Panc1 (cell line): ENCODE results near the gene ZNF648. TPM values are rescaled to one million over a fixed set of nuclear protein-coding genes. Genes with fewer than 3 reads are reported as not detected.
"Not testable (repeated sequence)": the region's sequence is repeated elsewhere in the genome, so short reads cannot be mapped to it uniquely, and the experiment has no call there.

Experiments
- ATAC-seq: fragments of 200-7000 bp; cut with Tn5 transposase; 2 replicates; pipeline ENCODE4 v1.9.1; 2020; ENCODE audit warnings: mild to moderate bottlenecking, moderate library complexity
- BruUV-seq: library from RNA; stranded (reverse); fragments of 400-500 nt; replicated peaks from 2 replicates; lab custom pipeline; 2021; lab: Mats Ljungman, UMichigan
- CTCF ChIA-PET: fragments of 300-600 bp; sonication (Branson Sonifier 250); formaldehyde crosslinking; loops from one replicate; lab custom pipeline; 2022; ENCODE audit warnings: antibody characterized with exemption; lab: Charles Lee
- POLR2A ChIA-PET: fragments of 300-600 bp; sonication (Branson Sonifier 250); formaldehyde crosslinking; loops from one replicate; lab custom pipeline; 2022; ENCODE audit warnings: antibody characterized with exemption; lab: Charles Lee
- DNase-seq: peaks from one replicate; pipeline ENCODE4 v3.0.0-alpha.2; 2010; ENCODE audit warnings: low read depth, low spot score
- H3K27ac ChIP-seq: 2 replicates; pipeline ENCODE4 v1.5.1; 2011; ENCODE audit warnings: mild to moderate bottlenecking, low read length, inconsistent platforms
- H3K27me3 ChIP-seq: fragments of 200-500 bp; sonication (Bioruptor generic); 2 replicates; pipeline ENCODE4 v1.6.0; 2014; ENCODE audit warnings: low read length, inconsistent platforms; ENCODE audit not compliant: control insufficient read depth, insufficient read depth
- H3K36me3 ChIP-seq: fragments of 200-500 bp; sonication (Bioruptor generic); 2 replicates; pipeline ENCODE4 v1.5.1; 2014; ENCODE audit warnings: inconsistent platforms, mild to moderate bottlenecking, low read length, moderate library complexity; ENCODE audit not compliant: control insufficient read depth, insufficient read depth
- H3K4me1 ChIP-seq: 2 replicates; pipeline ENCODE4 v1.5.1; 2011; ENCODE audit warnings: inconsistent platforms, mild to moderate bottlenecking, low read length, moderate library complexity; ENCODE audit not compliant: control insufficient read depth, insufficient read depth
- H3K4me3 ChIP-seq, 2 experiments: 2 replicates each; pipeline ENCODE4 v1.5.1; 2011 to 2012; ENCODE audit warnings: low read depth in 2 of 2, low read length in 2 of 2, mild to moderate bottlenecking in 2 of 2, inconsistent platforms in 1 of 2, moderate library complexity in 1 of 2
- H3K9me3 ChIP-seq: fragments of 200-500 bp; sonication (Bioruptor generic); 2 replicates; pipeline ENCODE4 v1.5.1; 2014; ENCODE audit warnings: low read depth, mild to moderate bottlenecking, inconsistent platforms, low read length, moderate library complexity; ENCODE audit not compliant: control insufficient read depth, insufficient read depth
- POLR2AphosphoS5 ChIP-seq: IDR thresholded peaks from 2 replicates; pipeline ENCODE4 v1.6.1; 2012; ENCODE audit warnings: mild to moderate bottlenecking, low read depth, low read length, moderate library complexity
- SIN3A ChIP-seq: IDR thresholded peaks from 2 replicates; pipeline ENCODE4 v1.6.1; 2012; ENCODE audit warnings: low read depth, mild to moderate bottlenecking, low read length, moderate library complexity, borderline replicate concordance; ENCODE audit not compliant: insufficient read depth
- TCF7L2 ChIP-seq: IDR thresholded peaks from 2 replicates; pipeline ENCODE4 v1.6.1; 2011; ENCODE audit warnings: mild to moderate bottlenecking, low read depth, low read length, inconsistent platforms
- in situ Hi-C: cut with HindIII; loops from 2 replicates; pipeline ENCODE4 v1.10.0; 2016; ENCODE audit warnings: low sequenced_read_pairs, low pct_unique_long_range_greater_than_20kb
- intact Hi-C: fragments of 100-400 bp; cut with micrococcal nuclease; formaldehyde crosslinking; loops from one replicate; pipeline ENCODE4 v1.10.0; 2022; ENCODE audit not compliant: unreplicated experiment
- total RNA-seq: library from RNA; stranded (reverse); gene quantifications from one replicate; pipeline ENCODE4 v1.2.1, GENCODE V29; 2021; ENCODE audit not compliant: unreplicated experiment
- TF ChIP-seq, protein P1 (sequence below): fragments of 450-650 bp; IDR thresholded peaks from 2 replicates; pipeline ENCODE4 v1.5.1; 2017; ENCODE audit warnings: mild to moderate bottlenecking
- TF ChIP-seq, protein P2 (sequence below), 2 experiments: IDR thresholded peaks; 2 replicates each; pipeline ENCODE4 v1.6.1; 2011 to 2012; ENCODE audit warnings: low read depth in 2 of 2, control low read depth in 1 of 2, low read length in 1 of 2, mild to moderate bottlenecking in 1 of 2, moderate library complexity in 1 of 2; ENCODE audit not compliant: insufficient read depth in 1 of 2

The ZNF648 gene
- total RNA-seq, 1 experiment from 2014 or later: not detected

DNA sequence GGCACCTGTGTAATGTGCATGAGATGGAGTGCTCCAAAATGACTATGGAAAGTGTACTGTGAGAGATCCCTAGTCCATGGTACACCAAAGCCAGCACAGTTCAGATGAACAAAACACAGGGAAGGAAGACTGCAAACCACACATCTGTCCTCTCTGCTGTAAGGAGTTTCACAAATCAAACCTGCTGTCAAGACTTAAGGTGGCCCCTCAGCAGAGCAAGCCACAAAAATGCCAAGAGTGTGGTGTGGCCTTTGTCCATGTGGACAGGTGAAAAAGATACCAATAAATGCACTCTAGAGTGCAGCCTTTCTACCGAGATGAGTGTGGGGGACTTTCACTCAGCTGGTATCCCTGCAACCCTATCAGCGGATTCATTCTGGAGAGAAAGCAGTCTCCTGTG, 12.9 kb downstream of the ZNF648 start:
- CTCF ChIA-PET: no interaction called here
- Histone ChIP-seq H3K4me1 (no peaks in the 10 kb centered on the region), H3K9me3 (no peaks in the 10 kb centered on the region), H3K27ac (no peak overlapping the region), H3K4me3 (no peak overlapping the region), H3K36me3 (no peaks in the 10 kb centered on the region), H3K27me3 (no peaks in the 10 kb centered on the region)
- TF ChIP-seq, protein P1, sequence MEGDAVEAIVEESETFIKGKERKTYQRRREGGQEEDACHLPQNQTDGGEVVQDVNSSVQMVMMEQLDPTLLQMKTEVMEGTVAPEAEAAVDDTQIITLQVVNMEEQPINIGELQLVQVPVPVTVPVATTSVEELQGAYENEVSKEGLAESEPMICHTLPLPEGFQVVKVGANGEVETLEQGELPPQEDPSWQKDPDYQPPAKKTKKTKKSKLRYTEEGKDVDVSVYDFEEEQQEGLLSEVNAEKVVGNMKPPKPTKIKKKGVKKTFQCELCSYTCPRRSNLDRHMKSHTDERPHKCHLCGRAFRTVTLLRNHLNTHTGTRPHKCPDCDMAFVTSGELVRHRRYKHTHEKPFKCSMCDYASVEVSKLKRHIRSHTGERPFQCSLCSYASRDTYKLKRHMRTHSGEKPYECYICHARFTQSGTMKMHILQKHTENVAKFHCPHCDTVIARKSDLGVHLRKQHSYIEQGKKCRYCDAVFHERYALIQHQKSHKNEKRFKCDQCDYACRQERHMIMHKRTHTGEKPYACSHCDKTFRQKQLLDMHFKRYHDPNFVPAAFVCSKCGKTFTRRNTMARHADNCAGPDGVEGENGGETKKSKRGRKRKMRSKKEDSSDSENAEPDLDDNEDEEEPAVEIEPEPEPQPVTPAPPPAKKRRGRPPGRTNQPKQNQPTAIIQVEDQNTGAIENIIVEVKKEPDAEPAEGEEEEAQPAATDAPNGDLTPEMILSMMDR: no peak
- TF ChIP-seq SIN3A: no peak
- TF ChIP-seq, protein P2, sequence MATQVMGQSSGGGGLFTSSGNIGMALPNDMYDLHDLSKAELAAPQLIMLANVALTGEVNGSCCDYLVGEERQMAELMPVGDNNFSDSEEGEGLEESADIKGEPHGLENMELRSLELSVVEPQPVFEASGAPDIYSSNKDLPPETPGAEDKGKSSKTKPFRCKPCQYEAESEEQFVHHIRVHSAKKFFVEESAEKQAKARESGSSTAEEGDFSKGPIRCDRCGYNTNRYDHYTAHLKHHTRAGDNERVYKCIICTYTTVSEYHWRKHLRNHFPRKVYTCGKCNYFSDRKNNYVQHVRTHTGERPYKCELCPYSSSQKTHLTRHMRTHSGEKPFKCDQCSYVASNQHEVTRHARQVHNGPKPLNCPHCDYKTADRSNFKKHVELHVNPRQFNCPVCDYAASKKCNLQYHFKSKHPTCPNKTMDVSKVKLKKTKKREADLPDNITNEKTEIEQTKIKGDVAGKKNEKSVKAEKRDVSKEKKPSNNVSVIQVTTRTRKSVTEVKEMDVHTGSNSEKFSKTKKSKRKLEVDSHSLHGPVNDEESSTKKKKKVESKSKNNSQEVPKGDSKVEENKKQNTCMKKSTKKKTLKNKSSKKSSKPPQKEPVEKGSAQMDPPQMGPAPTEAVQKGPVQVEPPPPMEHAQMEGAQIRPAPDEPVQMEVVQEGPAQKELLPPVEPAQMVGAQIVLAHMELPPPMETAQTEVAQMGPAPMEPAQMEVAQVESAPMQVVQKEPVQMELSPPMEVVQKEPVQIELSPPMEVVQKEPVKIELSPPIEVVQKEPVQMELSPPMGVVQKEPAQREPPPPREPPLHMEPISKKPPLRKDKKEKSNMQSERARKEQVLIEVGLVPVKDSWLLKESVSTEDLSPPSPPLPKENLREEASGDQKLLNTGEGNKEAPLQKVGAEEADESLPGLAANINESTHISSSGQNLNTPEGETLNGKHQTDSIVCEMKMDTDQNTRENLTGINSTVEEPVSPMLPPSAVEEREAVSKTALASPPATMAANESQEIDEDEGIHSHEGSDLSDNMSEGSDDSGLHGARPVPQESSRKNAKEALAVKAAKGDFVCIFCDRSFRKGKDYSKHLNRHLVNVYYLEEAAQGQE (IDR thresholded peaks at IDR 0.05; ENCODE audit: insufficient read depth in 1 of 2, low read depth in 2 of 2, low read length in 1 of 2): no peak
- DNase-seq (no peak), ATAC-seq (no peak)
- POLR2A ChIA-PET: no interaction called here
- intact Hi-C loops: no loop called here
- in situ Hi-C loops: no loop called here
- BruUV-seq: no TSS peak

DNA sequence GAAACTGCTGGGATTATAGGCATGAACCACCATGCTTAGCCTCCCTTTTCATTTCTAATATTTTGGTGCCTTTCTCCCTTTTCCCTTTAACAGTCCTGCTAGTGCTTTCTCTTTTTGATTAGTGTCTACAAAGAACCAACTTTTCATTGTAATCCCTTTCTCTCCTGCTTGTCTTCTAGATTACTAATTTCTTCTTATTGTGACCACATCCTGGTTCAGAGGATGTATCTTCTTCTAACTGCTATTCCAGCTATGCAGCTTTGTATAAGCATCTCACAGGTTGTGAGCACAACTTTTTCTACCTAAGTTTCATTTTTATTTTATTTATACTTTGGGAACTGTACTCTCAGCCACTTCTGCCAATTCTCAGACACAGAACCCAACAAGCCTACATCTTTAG, 14.7 kb downstream of the ZNF648 start:
- ATAC-seq (no peak), DNase-seq (no peak)
- H3K27me3 ChIP-seq: no peaks in the 10 kb centered on the region
- H3K27ac ChIP-seq: no peak overlapping the region
- no peaks in the 10 kb centered on the region for H3K4me1 ChIP-seq
- H3K4me3 ChIP-seq: no peak overlapping the region
- POLR2A ChIA-PET: no interaction called here
- H3K9me3 ChIP-seq: no peaks in the 10 kb centered on the region; the same call in 1 of the 2 replicates
- in situ Hi-C loops: no loop called here
- BruUV-seq: no TSS peak
- TF ChIP-seq TCF7L2: no peak
- TF ChIP-seq POLR2AphosphoS5: no peak
- TF ChIP-seq, protein P2 (IDR thresholded peaks at IDR 0.05; ENCODE audit: insufficient read depth in 1 of 2, low read depth in 2 of 2, low read length in 1 of 2): no peak
- TF ChIP-seq SIN3A: no peak
- TF ChIP-seq, protein P1: no peak
- CTCF ChIA-PET: no interaction called here
- intact Hi-C loops: no loop called here
- no peaks in the 10 kb centered on the region for H3K36me3 ChIP-seq

DNA sequence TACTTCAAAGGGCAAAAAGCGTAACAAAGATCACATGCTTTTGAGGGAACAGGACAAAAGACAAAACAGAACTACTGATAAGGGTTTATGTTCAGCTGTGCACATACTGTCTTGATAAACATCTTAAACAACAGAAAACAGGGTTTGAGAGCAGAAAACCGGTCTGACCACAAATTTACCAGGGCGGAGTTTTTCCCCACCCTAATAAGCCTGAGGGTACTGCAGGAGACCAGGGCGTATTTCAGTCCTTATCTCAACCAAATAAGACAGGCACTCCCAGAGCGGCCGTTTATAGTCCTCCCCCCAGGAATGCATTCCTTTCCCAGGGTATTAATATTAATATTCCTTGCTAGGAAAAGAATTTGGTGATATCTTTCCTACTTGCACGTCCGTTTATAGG, 16.0 kb downstream of the ZNF648 start:
- CTCF ChIA-PET, DNase-seq, H3K27ac ChIP-seq, H3K9me3 ChIP-seq, POLR2A ChIA-PET, BruUV-seq, H3K36me3 ChIP-seq, ATAC-seq, H3K4me1 ChIP-seq, intact Hi-C loops, H3K4me3 ChIP-seq, H3K27me3 ChIP-seq, in situ Hi-C loops: not testable (repeated sequence)
